ENCODE results near the gene SPRED2.

DNA sequence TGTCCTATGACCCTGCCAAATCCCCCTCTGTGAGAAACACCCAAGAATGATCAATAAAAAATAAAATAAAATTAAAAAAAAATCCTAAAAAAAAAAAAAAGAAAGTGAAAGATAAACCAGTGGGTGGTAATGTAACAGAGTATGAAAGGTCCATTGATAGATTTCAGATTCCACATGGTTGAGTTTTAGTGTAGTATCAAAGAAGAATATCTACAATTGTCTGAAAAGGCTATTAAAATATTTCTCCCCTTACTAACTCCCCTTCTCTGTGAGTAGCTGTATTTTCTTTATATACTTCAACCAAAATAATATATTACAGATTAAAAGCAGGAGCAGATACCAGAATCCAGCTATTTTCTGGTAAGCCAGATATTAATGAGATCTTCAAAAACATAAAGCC is 92.8 kb downstream of the SPRED2 start:
- TF ChIP-seq, protein P1, sequence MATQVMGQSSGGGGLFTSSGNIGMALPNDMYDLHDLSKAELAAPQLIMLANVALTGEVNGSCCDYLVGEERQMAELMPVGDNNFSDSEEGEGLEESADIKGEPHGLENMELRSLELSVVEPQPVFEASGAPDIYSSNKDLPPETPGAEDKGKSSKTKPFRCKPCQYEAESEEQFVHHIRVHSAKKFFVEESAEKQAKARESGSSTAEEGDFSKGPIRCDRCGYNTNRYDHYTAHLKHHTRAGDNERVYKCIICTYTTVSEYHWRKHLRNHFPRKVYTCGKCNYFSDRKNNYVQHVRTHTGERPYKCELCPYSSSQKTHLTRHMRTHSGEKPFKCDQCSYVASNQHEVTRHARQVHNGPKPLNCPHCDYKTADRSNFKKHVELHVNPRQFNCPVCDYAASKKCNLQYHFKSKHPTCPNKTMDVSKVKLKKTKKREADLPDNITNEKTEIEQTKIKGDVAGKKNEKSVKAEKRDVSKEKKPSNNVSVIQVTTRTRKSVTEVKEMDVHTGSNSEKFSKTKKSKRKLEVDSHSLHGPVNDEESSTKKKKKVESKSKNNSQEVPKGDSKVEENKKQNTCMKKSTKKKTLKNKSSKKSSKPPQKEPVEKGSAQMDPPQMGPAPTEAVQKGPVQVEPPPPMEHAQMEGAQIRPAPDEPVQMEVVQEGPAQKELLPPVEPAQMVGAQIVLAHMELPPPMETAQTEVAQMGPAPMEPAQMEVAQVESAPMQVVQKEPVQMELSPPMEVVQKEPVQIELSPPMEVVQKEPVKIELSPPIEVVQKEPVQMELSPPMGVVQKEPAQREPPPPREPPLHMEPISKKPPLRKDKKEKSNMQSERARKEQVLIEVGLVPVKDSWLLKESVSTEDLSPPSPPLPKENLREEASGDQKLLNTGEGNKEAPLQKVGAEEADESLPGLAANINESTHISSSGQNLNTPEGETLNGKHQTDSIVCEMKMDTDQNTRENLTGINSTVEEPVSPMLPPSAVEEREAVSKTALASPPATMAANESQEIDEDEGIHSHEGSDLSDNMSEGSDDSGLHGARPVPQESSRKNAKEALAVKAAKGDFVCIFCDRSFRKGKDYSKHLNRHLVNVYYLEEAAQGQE (IDR thresholded peaks at IDR 0.05; ENCODE audit: borderline replicate concordance) = no peak
- TF ChIP-seq MXI1 (conservative IDR thresholded peaks at IDR 0.05; ENCODE audit: poor library complexity, severe bottlenecking) (no peak), EP300 (conservative IDR thresholded peaks at IDR 0.05; ENCODE audit: poor library complexity, severe bottlenecking) (no peak)
- TF ChIP-seq, protein P2, sequence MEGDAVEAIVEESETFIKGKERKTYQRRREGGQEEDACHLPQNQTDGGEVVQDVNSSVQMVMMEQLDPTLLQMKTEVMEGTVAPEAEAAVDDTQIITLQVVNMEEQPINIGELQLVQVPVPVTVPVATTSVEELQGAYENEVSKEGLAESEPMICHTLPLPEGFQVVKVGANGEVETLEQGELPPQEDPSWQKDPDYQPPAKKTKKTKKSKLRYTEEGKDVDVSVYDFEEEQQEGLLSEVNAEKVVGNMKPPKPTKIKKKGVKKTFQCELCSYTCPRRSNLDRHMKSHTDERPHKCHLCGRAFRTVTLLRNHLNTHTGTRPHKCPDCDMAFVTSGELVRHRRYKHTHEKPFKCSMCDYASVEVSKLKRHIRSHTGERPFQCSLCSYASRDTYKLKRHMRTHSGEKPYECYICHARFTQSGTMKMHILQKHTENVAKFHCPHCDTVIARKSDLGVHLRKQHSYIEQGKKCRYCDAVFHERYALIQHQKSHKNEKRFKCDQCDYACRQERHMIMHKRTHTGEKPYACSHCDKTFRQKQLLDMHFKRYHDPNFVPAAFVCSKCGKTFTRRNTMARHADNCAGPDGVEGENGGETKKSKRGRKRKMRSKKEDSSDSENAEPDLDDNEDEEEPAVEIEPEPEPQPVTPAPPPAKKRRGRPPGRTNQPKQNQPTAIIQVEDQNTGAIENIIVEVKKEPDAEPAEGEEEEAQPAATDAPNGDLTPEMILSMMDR (IDR thresholded peaks at IDR 0.05; ENCODE audit: poor library complexity, severe bottlenecking) = no peak
